A549 (cell line): ENCODE measurements around the gene TMEM247. TPM values are rescaled to one million over a fixed set of nuclear protein-coding genes. Genes with fewer than 3 reads are reported as not detected.

ENCODE experiments used
- ATAC-seq, 2 experiments: fragments of 200-7000 bp in 1 of 2; fragments of >200 bp in 1 of 2; cut with Nextera tagmentation in 1 of 2; cut with Tn5 transposase in 1 of 2; 3 replicates each; pipeline versions ENCODE4 v1.8.0 to v1.9.1; 2018 to 2020; ENCODE audit warnings: mild to moderate bottlenecking in 1 of 2, moderate library complexity in 1 of 2
- CTCF ChIA-PET: fragments of 300-600 bp; sonication (Branson Sonifier 250); formaldehyde crosslinking; extraction: SDS; loops from one replicate; lab custom pipeline; 2021; ENCODE audit warnings: antibody characterized with exemption, inconsistent platforms; lab: Yijun Ruan, JAX
- POLR2A ChIA-PET: fragments of 350-600 bp; formaldehyde crosslinking; extraction: SDS; loops from one replicate; lab custom pipeline; 2021; ENCODE audit warnings: antibody characterized with exemption, inconsistent platforms; lab: Yijun Ruan, JAX
- DNase-seq, 2 experiments: peaks; one replicate each; pipeline versions ENCODE4 v3.0.0 to v3.0.0-alpha.2; 2011 to 2016; ENCODE audit warnings: low read depth in 1 of 2, low spot score in 1 of 2
- FAIRE-seq: peaks from 2 replicates; lab custom pipeline; 2011; peaks lifted over from hg19 to GRCh38; lab: Jason Lieb, UNC
- H3K27ac ChIP-seq, 2 experiments: fragments of >200 bp; sonication (Bioruptor Twin); formaldehyde crosslinking; 3 replicates each; pipeline ENCODE4 v1.5.1; 2016 to 2017
- H3K4me1 ChIP-seq: fragments of >200 bp; sonication (Bioruptor Twin); formaldehyde crosslinking; 3 replicates; pipeline ENCODE4 v1.6.1; 2016
- H3K4me2 ChIP-seq: fragments of >200 bp; sonication (Bioruptor Twin); formaldehyde crosslinking; 3 replicates; pipeline ENCODE4 v1.6.1; 2016
- H3K4me3 ChIP-seq: fragments of >200 bp; sonication (Bioruptor Twin); formaldehyde crosslinking; 3 replicates; pipeline ENCODE4 v1.5.1; 2016
- H3K9me3 ChIP-seq: fragments of >200 bp; sonication (Bioruptor Twin); formaldehyde crosslinking; 3 replicates; pipeline ENCODE4 v1.6.1; 2016
- CHD2 ChIP-seq: fragments of 150-350 bp; IDR thresholded peaks from 2 replicates; pipeline ENCODE4 v1.6.1; 2014; ENCODE audit warnings: low read length; ENCODE audit not compliant: partially characterized antibody
- EHF ChIP-seq: fragments of 250-450 bp; sonication (Bioruptor Pico); IDR thresholded peaks from 2 replicates; pipeline ENCODE4 v1.5.0; 2020; ENCODE audit warnings: mild to moderate bottlenecking
- EHMT2 ChIP-seq: fragments of 200-600 bp; sonication (generic); IDR thresholded peaks from 2 replicates; pipeline ENCODE4 v1.6.1; 2016; ENCODE audit warnings: antibody characterized with exemption, low read depth, mild to moderate bottlenecking, moderate library complexity
- EP300 ChIP-seq, 2 experiments: fragments of >200 bp; sonication (Bioruptor Twin); formaldehyde crosslinking; IDR thresholded peaks; 2 replicates in 1 of 2; 3 replicates in 1 of 2; pipeline ENCODE4 v1.6.1; 2016 to 2017
- ESRRA ChIP-seq: fragments of 150-350 bp; IDR thresholded peaks from 2 replicates; pipeline ENCODE4 v1.6.1; 2014; ENCODE audit warnings: mild to moderate bottlenecking, low read length, borderline replicate concordance
- FOSL2 ChIP-seq, 2 experiments: fragments of 450-650 bp in 1 of 2; fragments of >200 bp in 1 of 2; sonication (Bioruptor Twin) in 1 of 2; formaldehyde crosslinking; IDR thresholded peaks; 2 replicates each; pipeline versions ENCODE4 v1.5.0 to v1.6.1; 2016 to 2020; ENCODE audit warnings: mild to moderate bottlenecking in 1 of 2, moderate library complexity in 1 of 2
- FOXS1 ChIP-seq: fragments of 250-450 bp; sonication (Bioruptor Pico); IDR thresholded peaks from 2 replicates; pipeline ENCODE4 v1.5.0; 2020; ENCODE audit warnings: mild to moderate bottlenecking, moderate library complexity
- JUN ChIP-seq, 2 experiments: fragments of >200 bp; sonication (Bioruptor Twin); formaldehyde crosslinking; IDR thresholded peaks; 2 replicates in 1 of 2; 3 replicates in 1 of 2; pipeline ENCODE4 v1.6.1; 2016 to 2017
- JUNB ChIP-seq: fragments of >200 bp; sonication (Bioruptor Twin); formaldehyde crosslinking; IDR thresholded peaks from 2 replicates; pipeline ENCODE4 v1.6.1; 2016
- MAFK ChIP-seq: fragments of 450-650 bp; IDR thresholded peaks from 2 replicates; pipeline ENCODE4 v1.6.1; 2014; ENCODE audit not compliant: partially characterized antibody
- NFE2L2 ChIP-seq: fragments of 150-350 bp; conservative IDR thresholded peaks from 2 replicates; pipeline ENCODE4 v1.6.1; 2014; ENCODE audit warnings: low read length
- POLR2AphosphoS2 ChIP-seq: conservative IDR thresholded peaks from 2 replicates; pipeline ENCODE4 v1.6.1; 2012; ENCODE audit warnings: low read length, improper control_type of control experiment, inconsistent platforms
- RARB ChIP-seq: fragments of 250-450 bp; sonication (Bioruptor Pico); IDR thresholded peaks from 2 replicates; pipeline ENCODE4 v1.8.0; 2021; ENCODE audit warnings: mild to moderate bottlenecking, moderate library complexity
- SMC3 ChIP-seq: fragments of >200 bp; sonication (Bioruptor Twin); formaldehyde crosslinking; IDR thresholded peaks from 3 replicates; pipeline ENCODE4 v1.6.1; 2018; ENCODE audit warnings: inconsistent platforms
- TP53 ChIP-seq: fragments of 250-450 bp; sonication (Bioruptor Pico); IDR thresholded peaks from 2 replicates; pipeline ENCODE4 v1.5.0; 2021; ENCODE audit warnings: mild to moderate bottlenecking, moderate library complexity
- ZFP36 ChIP-seq: fragments of 450-650 bp; IDR thresholded peaks from 2 replicates; pipeline ENCODE4 v1.6.1; 2014; ENCODE audit warnings: borderline replicate concordance; ENCODE audit not compliant: partially characterized antibody
- ZSCAN20 ChIP-seq: fragments of 250-450 bp; sonication (Bioruptor Pico); IDR thresholded peaks from 2 replicates; pipeline ENCODE4 v1.8.0; 2022; ENCODE audit warnings: mild to moderate bottlenecking, moderate library complexity
- WGBS: methylation state at CpG from one replicate; pipeline ENCODE4 v1.1.6; 2017; ENCODE audit errors: missing lambda C conversion rate; 5-methylcytosine and 5-hydroxymethylcytosine counted together
- polyA plus RNA-seq, 4 experiments: library from polyadenylated mRNA; depleted of rRNA in 3 of 4; stranded (reverse); fragments of >200 nt; fragmentation: RNase III in 1 of 4; extraction: RNeasy Plus Mini Kit Qiagen cat#74134 plus additional on column Dnase treatment in 1 of 4; gene quantifications; 2 replicates in 3 of 4; 3 replicates in 1 of 4; pipeline ENCODE4 v1.2.3, GENCODE V29; 2011 to 2017
- TF ChIP-seq, protein P1 (sequence below): fragments of 250-450 bp; sonication (Bioruptor Pico); IDR thresholded peaks from 2 replicates; pipeline ENCODE4 v1.5.0; 2021; ENCODE audit warnings: mild to moderate bottlenecking, moderate library complexity, borderline replicate concordance
- TF ChIP-seq, protein P2 (sequence below): fragments of 200-600 bp; sonication (generic); IDR thresholded peaks from 2 replicates; pipeline ENCODE4 v1.6.1; 2016; ENCODE audit warnings: antibody characterized with exemption, mild to moderate bottlenecking, moderate library complexity

Gene TMEM247
- polyA plus RNA-seq, 2 of the 4 experiments (the other 2 are of a cell fraction): not detected

DNA sequence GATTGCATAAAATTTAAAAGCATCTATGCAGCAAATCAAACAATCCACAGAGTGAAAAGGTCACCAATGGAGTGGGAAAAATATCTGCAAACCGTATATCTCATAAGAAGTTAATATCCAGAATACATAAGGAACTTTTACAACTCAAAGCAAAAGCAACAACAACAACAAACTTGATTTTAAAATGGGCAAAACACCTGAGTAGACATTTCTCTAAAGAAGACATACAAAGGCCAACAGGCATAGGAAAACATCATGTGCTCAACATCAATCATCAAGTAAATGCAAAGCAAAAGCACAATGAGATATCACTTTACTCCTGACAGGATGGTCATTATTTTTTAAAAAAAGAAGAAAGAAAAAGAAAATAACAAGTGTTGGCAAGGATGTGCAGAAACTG lies 38.1 kb downstream of the TMEM247 start:
- Histone ChIP-seq H3K4me3 (no peak overlapping the region), H3K27ac (no peak overlapping the region), H3K9me3 (peaks cover 33% of the 10 kb centered on the region; the same call in 2 of the 3 replicates), H3K4me2 (no peak overlapping the region), H3K4me1 (no peaks in the 10 kb centered on the region)
- DNase-seq: no peak
- WGBS: 11% methylated on average over 1 of the region's 1 CpG
- POLR2A ChIA-PET: no interaction called here
- ATAC-seq: no peak
- FAIRE-seq: no peak
- TF ChIP-seq MAFK (peak; percentile 44), FOXS1 (CRISPR knock-in tag) (no peak)
- TF ChIP-seq, all 56 proteins: peak for 1
- CTCF ChIA-PET: no interaction called here

DNA sequence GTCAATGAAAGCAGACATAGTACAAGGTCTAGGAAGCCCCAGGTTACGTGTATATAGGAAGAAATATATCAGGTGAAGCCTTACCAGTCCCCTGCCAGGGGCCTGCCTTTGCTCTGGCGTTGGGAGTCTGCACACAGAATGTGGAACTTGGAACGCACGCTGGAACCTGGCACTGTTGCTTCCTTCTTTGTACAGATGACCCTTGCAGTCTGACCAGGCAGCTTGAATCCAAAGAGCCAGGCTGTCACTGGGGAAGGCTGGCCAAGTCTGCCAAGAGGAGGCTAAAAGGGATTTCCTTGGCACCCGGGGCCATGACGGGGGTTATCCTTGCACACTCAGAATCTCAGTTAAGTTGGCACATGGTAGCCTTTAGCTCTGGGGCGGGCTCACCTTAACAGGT lies 39.5 kb downstream of the TMEM247 start:
- TF ChIP-seq, protein P1, sequence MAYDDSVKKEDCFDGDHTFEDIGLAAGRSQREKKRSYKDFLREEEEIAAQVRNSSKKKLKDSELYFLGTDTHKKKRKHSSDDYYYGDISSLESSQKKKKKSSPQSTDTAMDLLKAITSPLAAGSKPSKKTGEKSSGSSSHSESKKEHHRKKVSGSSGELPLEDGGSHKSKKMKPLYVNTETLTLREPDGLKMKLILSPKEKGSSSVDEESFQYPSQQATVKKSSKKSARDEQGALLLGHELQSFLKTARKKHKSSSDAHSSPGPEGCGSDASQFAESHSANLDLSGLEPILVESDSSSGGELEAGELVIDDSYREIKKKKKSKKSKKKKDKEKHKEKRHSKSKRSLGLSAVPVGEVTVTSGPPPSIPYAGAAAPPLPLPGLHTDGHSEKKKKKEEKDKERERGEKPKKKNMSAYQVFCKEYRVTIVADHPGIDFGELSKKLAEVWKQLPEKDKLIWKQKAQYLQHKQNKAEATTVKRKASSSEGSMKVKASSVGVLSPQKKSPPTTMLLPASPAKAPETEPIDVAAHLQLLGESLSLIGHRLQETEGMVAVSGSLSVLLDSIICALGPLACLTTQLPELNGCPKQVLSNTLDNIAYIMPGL (CRISPR knock-in tag): no peak
- TF ChIP-seq ZFP36 (no peak), ZSCAN20 (CRISPR knock-in tag) (no peak), RARB (CRISPR knock-in tag) (no peak), JUN (IDR thresholded peaks at IDR 0.05) (no peak)
- Histone ChIP-seq H3K9me3 (peaks cover 32% of the 10 kb centered on the region; the same call in 2 of the 3 replicates), H3K4me3 (no peak overlapping the region), H3K4me1 (no peaks in the 10 kb centered on the region), H3K27ac (no peak overlapping the region), H3K4me2 (no peak overlapping the region)
- no peak for FAIRE-seq
- no peak for DNase-seq
- ATAC-seq: 0 out of 6 replicates have a peak, but pooled peaks of 1 of the 2 experiments have one; percentile 35
- CTCF ChIA-PET: interaction anchor here (0.9 to 1.6 kb wide), 4 partner anchors 22 to 258 kb away, joined by 3 to 4 read pairs (median 4); no protein-coding TSS in a partner anchor
- 74% methylated on average over 7 of the region's 7 CpGs for WGBS
- POLR2A ChIA-PET: no interaction called here

DNA sequence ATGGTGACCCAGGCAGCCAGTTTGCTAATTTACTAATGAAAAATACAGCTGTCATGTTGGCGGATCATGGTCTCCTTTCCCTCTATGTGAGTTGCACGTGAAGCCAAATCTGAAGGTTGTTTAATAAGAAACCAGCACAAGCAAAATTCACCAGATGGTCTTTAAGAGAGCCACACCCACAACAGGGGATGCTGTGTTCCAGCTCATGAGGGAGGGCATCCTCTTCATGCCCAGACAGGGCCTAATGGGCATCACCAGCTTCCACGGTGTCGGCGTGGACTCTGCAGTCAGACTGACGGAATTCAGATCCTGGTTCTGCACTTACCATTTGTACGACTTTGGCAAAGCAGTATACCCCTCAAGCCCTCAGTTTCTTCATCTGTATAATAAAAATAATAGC lies 39.9 kb downstream of the TMEM247 start:
- TF ChIP-seq EHMT2 (no peak), JUNB (no peak), CHD2 (no peak), SMC3 (no peak), MAFK (no peak), FOSL2 (IDR thresholded peaks at IDR 0.05) (no peak), FOSL2 (CRISPR knock-in tag; IDR thresholded peaks at IDR 0.05) (no peak), POLR2AphosphoS2 (no peak), ESRRA (no peak), TP53 (no peak), EHF (CRISPR knock-in tag) (no peak), EP300 (IDR thresholded peaks at IDR 0.05) (no peak), NFE2L2 (no peak)
- TF ChIP-seq, protein P2, sequence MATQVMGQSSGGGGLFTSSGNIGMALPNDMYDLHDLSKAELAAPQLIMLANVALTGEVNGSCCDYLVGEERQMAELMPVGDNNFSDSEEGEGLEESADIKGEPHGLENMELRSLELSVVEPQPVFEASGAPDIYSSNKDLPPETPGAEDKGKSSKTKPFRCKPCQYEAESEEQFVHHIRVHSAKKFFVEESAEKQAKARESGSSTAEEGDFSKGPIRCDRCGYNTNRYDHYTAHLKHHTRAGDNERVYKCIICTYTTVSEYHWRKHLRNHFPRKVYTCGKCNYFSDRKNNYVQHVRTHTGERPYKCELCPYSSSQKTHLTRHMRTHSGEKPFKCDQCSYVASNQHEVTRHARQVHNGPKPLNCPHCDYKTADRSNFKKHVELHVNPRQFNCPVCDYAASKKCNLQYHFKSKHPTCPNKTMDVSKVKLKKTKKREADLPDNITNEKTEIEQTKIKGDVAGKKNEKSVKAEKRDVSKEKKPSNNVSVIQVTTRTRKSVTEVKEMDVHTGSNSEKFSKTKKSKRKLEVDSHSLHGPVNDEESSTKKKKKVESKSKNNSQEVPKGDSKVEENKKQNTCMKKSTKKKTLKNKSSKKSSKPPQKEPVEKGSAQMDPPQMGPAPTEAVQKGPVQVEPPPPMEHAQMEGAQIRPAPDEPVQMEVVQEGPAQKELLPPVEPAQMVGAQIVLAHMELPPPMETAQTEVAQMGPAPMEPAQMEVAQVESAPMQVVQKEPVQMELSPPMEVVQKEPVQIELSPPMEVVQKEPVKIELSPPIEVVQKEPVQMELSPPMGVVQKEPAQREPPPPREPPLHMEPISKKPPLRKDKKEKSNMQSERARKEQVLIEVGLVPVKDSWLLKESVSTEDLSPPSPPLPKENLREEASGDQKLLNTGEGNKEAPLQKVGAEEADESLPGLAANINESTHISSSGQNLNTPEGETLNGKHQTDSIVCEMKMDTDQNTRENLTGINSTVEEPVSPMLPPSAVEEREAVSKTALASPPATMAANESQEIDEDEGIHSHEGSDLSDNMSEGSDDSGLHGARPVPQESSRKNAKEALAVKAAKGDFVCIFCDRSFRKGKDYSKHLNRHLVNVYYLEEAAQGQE: no peak
- FAIRE-seq (no peak), ATAC-seq (peak in 1 of 2 experiments; percentile 54; a peak in 1 of 6 replicates), DNase-seq (no peak)
- whole genome bisulfite sequencing: 88% methylated on average over 7 of the region's 7 CpGs
- Histone ChIP-seq H3K4me3 (no peak overlapping the region), H3K27ac (no peak overlapping the region), H3K4me2 (no peak overlapping the region), H3K4me1 (no peaks in the 10 kb centered on the region), H3K9me3 (peaks cover 28% of the 10 kb centered on the region; the same call in 2 of the 3 replicates)
- CTCF ChIA-PET: interaction anchor here (0.9 to 1.6 kb wide), 4 partner anchors 22 to 258 kb away, joined by 3 to 4 read pairs (median 4); no protein-coding TSS in a partner anchor
- POLR2A ChIA-PET: no interaction called here
